GM21717 (cell line): ENCODE measurements around the gene MYMX.
A peak's percentile ranks its signal among the peaks of the same experiment; 100 is the strongest.

Source experiments
- ATAC-seq: cut with Tn5 transposase; IDR thresholded peaks from one replicate; pipeline ENCODE4 v1.9.1; 2021; ENCODE audit warnings: mild to moderate bottlenecking, moderate library complexity; ENCODE audit not compliant: unreplicated experiment

The MYMX gene

GRCh38 chr6:44249082-44249748 is 32.5 kb downstream of the MYMX start:
- ATAC-seq = no peak

GRCh38 chr6:44250067-44250717 is 33.5 kb downstream of the MYMX start:
- ATAC-seq = no peak

GRCh38 chr6:44250718-44251123 is 34.0 kb downstream of the MYMX start:
- ATAC-seq = no peak

- ATAC-seq = no peak
Measured at GRCh38 chr6:44251576-44252524, 35.1 kb downstream of the MYMX start.

GRCh38 chr6:44253307-44254101 is 36.8 kb downstream of the MYMX start:
- ATAC-seq = no peak

- no peak for ATAC-seq
Measured at GRCh38 chr6:44254191-44255104, 37.7 kb downstream of the MYMX start.

- ATAC-seq = no peak
Measured at GRCh38 chr6:44255105-44255808, 38.5 kb downstream of the MYMX start.

- no peak for ATAC-seq
Measured at GRCh38 chr6:44255871-44256774, 39.4 kb downstream of the MYMX start.

- peak; percentile 16 for ATAC-seq
Measured at GRCh38 chr6:44256775-44257024, 40.0 kb downstream of the MYMX start.

GRCh38 chr6:44257025-44257752 is 40.5 kb downstream of the MYMX start, which contains the start of gene SLC35B2:
TSS of gene SLC35B2 (minus strand) at chr6:44257528. CDS start at chr6:44257410, 118 bp downstream.
- peak; percentile 37 for ATAC-seq

- ATAC-seq = peak; percentile 23
Measured at GRCh38 chr6:44257753-44258324, 41.1 kb downstream of the MYMX start.

GRCh38 chr6:44258325-44258863 is 41.7 kb downstream of the MYMX start:
- ATAC-seq = no peak

GRCh38 chr6:44258921-44259320 is 42.2 kb downstream of the MYMX start:
- no peak for ATAC-seq

- no peak for ATAC-seq
Measured at GRCh38 chr6:44260011-44260410, 43.3 kb downstream of the MYMX start.

- no peak for ATAC-seq
Measured at GRCh38 chr6:44260451-44261297, 43.9 kb downstream of the MYMX start.

- no peak for ATAC-seq
Measured at GRCh38 chr6:44261581-44261980, 44.9 kb downstream of the MYMX start.
